A673 (cell line): Measurements from ENCODE around the gene TFDP2. TPM values are rescaled to one million over a fixed set of nuclear protein-coding genes. Genes with fewer than 3 reads are reported as not detected.

Experiments
- BruUV-seq: library from RNA; stranded (reverse); fragments of 400-500 nt; replicated peaks from 2 replicates; lab custom pipeline; 2021; lab: Mats Ljungman, UMichigan
- CTCF ChIA-PET: fragments of 300-600 bp; sonication (Branson Sonifier 250); formaldehyde crosslinking; loops from one replicate; lab custom pipeline; 2022; ENCODE audit warnings: antibody characterized with exemption; lab: Charles Lee
- POLR2A ChIA-PET: fragments of 300-600 bp; sonication (Branson Sonifier 250); formaldehyde crosslinking; loops from one replicate; lab custom pipeline; 2022; ENCODE audit warnings: antibody characterized with exemption; ENCODE audit not compliant: low non-redundant PET; lab: Charles Lee
- DNase-seq: peaks from one replicate; pipeline ENCODE4 v3.0.0-alpha.2; 2015; ENCODE audit warnings: low spot score
- H3K27ac ChIP-seq: fragments of 200-600 bp; sonication (generic); 2 replicates; pipeline ENCODE4 v1.5.1; 2016; ENCODE audit warnings: mixed run types, low read depth, mild to moderate bottlenecking, mixed read lengths, antibody characterized with exemption, low read length; ENCODE audit not compliant: poor library complexity, severe bottlenecking
- H3K27me3 ChIP-seq: fragments of 200-600 bp; sonication (generic); replicated peaks from 2 replicates; pipeline ENCODE4 v1.6.1; 2017; ENCODE audit warnings: mixed run types, low read depth, mild to moderate bottlenecking, mixed read lengths, antibody characterized with exemption, low read length; ENCODE audit not compliant: insufficient read depth, poor library complexity
- H3K36me3 ChIP-seq: fragments of 200-600 bp; sonication (generic); 2 replicates; pipeline ENCODE4 v1.6.1; 2016; ENCODE audit warnings: mixed run types, mild to moderate bottlenecking, mixed read lengths, antibody characterized with exemption, low read length; ENCODE audit not compliant: insufficient read depth, poor library complexity, severe bottlenecking
- H3K4me1 ChIP-seq: fragments of 200-600 bp; sonication (generic); 2 replicates; pipeline ENCODE4 v1.6.1; 2017; ENCODE audit warnings: mixed run types, mild to moderate bottlenecking, mixed read lengths, antibody characterized with exemption, low read length; ENCODE audit not compliant: insufficient read depth, poor library complexity, severe bottlenecking
- H3K4me3 ChIP-seq: fragments of 200-600 bp; sonication (generic); 2 replicates; pipeline ENCODE4 v1.5.1; 2016; ENCODE audit warnings: low read depth, mixed run types, mild to moderate bottlenecking, mixed read lengths, low read length; ENCODE audit not compliant: poor library complexity, severe bottlenecking
- H3K9me3 ChIP-seq: fragments of 200-600 bp; sonication (generic); 2 replicates; pipeline ENCODE4 v1.6.1; 2016; ENCODE audit warnings: mixed run types, low read depth, mild to moderate bottlenecking, mixed read lengths, antibody characterized with exemption, low read length; ENCODE audit not compliant: poor library complexity, severe bottlenecking
- EZH2 ChIP-seq: fragments of 200-600 bp; sonication (generic); IDR thresholded peaks from 2 replicates; pipeline ENCODE4 v1.6.1; 2017; ENCODE audit warnings: borderline replicate concordance, low read depth, mild to moderate bottlenecking, mixed read lengths, antibody characterized with exemption, low read length; ENCODE audit not compliant: poor library complexity, severe bottlenecking
- intact Hi-C: fragments of 100-400 bp; cut with micrococcal nuclease; formaldehyde crosslinking; loops from one replicate; pipeline ENCODE4 v1.10.0; 2022; ENCODE audit not compliant: unreplicated experiment
- total RNA-seq: library from RNA; stranded (reverse); gene quantifications from 2 replicates; pipeline ENCODE4 v1.2.3, GENCODE V29; 2021
- TF ChIP-seq, protein P1 (sequence below): fragments of 300-800, 200-600 bp; sonication (generic); conservative IDR thresholded peaks from 2 replicates; pipeline ENCODE4 v1.5.1; 2017; ENCODE audit warnings: low read depth, mild to moderate bottlenecking, antibody characterized with exemption, low read length, moderate library complexity, mixed read lengths

Gene TFDP2
- total RNA-seq, 1 experiment from 2014 or later: 41.6 TPM

DNA sequence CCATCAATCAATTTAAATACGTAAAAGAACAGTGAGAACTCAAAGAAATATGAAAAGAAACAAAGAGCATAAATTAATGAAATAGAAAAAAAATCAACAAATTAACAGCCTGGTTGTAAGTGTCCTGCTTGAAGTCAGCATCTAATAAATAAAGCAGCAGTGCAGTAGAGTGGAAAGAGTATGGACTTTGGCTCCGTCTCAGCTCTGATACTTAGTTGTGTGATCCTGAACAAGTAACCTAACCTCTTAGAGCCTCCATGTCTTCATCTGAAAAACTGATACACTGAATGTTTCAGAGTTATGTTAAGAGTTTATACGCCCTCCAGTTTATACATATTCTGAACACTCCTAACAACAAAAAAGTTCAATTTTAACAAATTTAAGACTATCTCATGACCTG lies 44.6 kb downstream of the TFDP2 start:
- no peak for DNase-seq
- Histone ChIP-seq H3K4me3 (no peak overlapping the region), H3K27ac (no peak overlapping the region), H3K36me3 (no peaks in the 10 kb centered on the region), H3K27me3 (no peaks in the 10 kb centered on the region), H3K9me3 (no peaks in the 10 kb centered on the region), H3K4me1 (no peaks in the 10 kb centered on the region)
- no TSS peak for BruUV-seq
- ChIA-PET CTCF (no interaction called here), POLR2A (no interaction called here)
- TF ChIP-seq, protein P1, sequence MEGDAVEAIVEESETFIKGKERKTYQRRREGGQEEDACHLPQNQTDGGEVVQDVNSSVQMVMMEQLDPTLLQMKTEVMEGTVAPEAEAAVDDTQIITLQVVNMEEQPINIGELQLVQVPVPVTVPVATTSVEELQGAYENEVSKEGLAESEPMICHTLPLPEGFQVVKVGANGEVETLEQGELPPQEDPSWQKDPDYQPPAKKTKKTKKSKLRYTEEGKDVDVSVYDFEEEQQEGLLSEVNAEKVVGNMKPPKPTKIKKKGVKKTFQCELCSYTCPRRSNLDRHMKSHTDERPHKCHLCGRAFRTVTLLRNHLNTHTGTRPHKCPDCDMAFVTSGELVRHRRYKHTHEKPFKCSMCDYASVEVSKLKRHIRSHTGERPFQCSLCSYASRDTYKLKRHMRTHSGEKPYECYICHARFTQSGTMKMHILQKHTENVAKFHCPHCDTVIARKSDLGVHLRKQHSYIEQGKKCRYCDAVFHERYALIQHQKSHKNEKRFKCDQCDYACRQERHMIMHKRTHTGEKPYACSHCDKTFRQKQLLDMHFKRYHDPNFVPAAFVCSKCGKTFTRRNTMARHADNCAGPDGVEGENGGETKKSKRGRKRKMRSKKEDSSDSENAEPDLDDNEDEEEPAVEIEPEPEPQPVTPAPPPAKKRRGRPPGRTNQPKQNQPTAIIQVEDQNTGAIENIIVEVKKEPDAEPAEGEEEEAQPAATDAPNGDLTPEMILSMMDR: no peak
- no peak for TF ChIP-seq EZH2
- intact Hi-C loops: no loop called here

DNA sequence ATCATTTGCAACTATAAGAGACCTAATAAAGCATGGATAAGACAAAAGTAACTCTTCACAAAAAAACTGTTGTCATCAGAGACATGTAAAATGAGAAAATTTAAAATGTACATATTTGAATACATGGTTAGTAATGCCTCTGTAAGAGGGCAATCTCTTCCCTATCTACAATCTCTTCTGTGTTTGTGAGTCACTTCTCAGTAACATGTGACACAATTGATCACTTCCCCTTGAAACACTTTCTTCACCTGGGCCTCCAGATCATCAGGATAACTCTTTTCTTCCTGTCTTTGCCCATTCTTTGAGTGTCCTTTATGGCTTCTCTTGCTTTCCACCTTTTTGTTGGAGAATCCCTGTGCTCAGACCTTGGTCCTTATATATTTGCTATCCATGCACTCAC lies 50.4 kb downstream of the TFDP2 start:
- Histone ChIP-seq H3K27me3 (no peaks in the 10 kb centered on the region), H3K4me3 (no peak overlapping the region), H3K27ac (no peak overlapping the region), H3K36me3 (no peaks in the 10 kb centered on the region), H3K9me3 (no peaks in the 10 kb centered on the region), H3K4me1 (no peaks in the 10 kb centered on the region)
- TF ChIP-seq EZH2: no peak
- TF ChIP-seq, protein P1: no peak
- no TSS peak for BruUV-seq
- DNase-seq: no peak
- POLR2A ChIA-PET: no interaction called here
- CTCF ChIA-PET: no interaction called here
- intact Hi-C loops: no loop called here

DNA sequence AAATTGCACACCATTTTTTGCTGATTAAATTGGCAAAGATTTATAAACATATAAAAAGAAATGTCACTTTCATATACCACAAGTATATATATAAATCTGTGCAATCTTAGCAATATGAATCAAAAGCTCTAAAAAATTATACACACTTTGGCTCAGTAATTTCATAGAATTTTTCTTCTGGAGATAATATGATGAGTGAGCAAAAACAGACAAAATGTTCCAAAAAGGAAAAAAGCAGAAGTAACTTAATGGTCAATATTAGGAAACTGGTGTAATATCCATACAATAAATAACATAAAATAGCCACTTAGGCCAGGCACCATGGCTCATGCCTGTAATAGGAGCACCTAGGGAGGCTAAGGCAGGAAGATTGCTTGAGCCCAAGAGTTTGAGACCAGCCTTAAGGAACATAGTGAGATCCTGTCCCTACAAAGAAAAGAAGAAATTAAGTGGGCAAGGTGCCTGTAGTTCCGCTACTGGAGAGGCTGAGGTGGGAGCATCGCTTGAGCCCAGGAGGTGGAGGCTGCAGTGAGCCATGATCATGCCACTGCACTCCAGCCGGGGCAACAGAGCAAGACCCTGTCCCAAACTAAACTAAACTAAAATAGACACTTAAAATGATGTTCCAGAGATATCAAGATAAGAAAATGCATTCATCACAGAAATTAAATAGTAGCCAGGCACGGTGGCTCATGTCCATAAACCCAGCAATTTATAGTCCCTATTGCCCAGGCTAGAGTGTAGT lies 52.1 kb downstream of the TFDP2 start:
- POLR2A ChIA-PET: no interaction called here
- TF ChIP-seq, protein P1: no peak
- no peak for TF ChIP-seq EZH2

More for the DNA sequence above, 52.1 kb downstream of the TFDP2 start:
- no peaks in the 10 kb centered on the region for H3K4me1 ChIP-seq
- intact Hi-C loops: no loop called here
- H3K4me3 ChIP-seq: no peak overlapping the region
- H3K27ac ChIP-seq: no peak overlapping the region
- no peak for DNase-seq
- CTCF ChIA-PET: no interaction called here
- no peaks in the 10 kb centered on the region for H3K9me3 ChIP-seq
- no peaks in the 10 kb centered on the region for H3K27me3 ChIP-seq
- BruUV-seq: no TSS peak
- no peaks in the 10 kb centered on the region for H3K36me3 ChIP-seq
